Measurements from ENCODE around the gene TMEM161B. TPM values are rescaled to one million over a fixed set of nuclear protein-coding genes. Genes with fewer than 3 reads are reported as not detected.
"Not testable (repeated sequence)": the region's sequence is repeated elsewhere in the genome, so short reads cannot be mapped to it uniquely, and the experiment has no call there.

The TMEM161B gene
- total RNA-seq, result 9.5 and 9.6 TPM in 2 replicates

GRCh38 chr5:88268385-88269184 lies at the start of gene TMEM161B:
Gene TMEM161B, minus strand, starts transcription at chr5:88268845. Its CDS starts 122 bp downstream, at chr5:88268723.
- peak; percentile 66 for DNase-seq (ENCODE audit: low read depth, low spot score)

- DNase-seq (ENCODE audit: low read depth, low spot score), result no peak
Measured at GRCh38 chr5:88304356-88304755, 35.7 kb upstream of the TMEM161B start.

- no peak for DNase-seq (ENCODE audit: low read depth, low spot score)
Measured at GRCh38 chr5:88298425-88298824, 29.8 kb upstream of the TMEM161B start.

- no peak for DNase-seq (ENCODE audit: low read depth, low spot score)
Measured at GRCh38 chr5:88290801-88291200, 22.2 kb upstream of the TMEM161B start.

GRCh38 chr5:88288528-88289197 lies 20.0 kb upstream of the TMEM161B start:
- no peak for DNase-seq (ENCODE audit: low read depth, low spot score)

- no peak for DNase-seq (ENCODE audit: low read depth, low spot score)
Measured at GRCh38 chr5:88287846-88288527, 19.3 kb upstream of the TMEM161B start.

GRCh38 chr5:88287302-88287701 lies 18.7 kb upstream of the TMEM161B start:
- no peak for DNase-seq (ENCODE audit: low read depth, low spot score)

GRCh38 chr5:88283690-88284089 lies 15.0 kb upstream of the TMEM161B start:
- no peak for DNase-seq (ENCODE audit: low read depth, low spot score)

- no peak for DNase-seq (ENCODE audit: low read depth, low spot score)
Measured at GRCh38 chr5:88281322-88281721, 12.7 kb upstream of the TMEM161B start.

- DNase-seq (ENCODE audit: low read depth, low spot score), result no peak
Measured at GRCh38 chr5:88279584-88279983, 10.9 kb upstream of the TMEM161B start.

GRCh38 chr5:88276378-88276777 lies 7.7 kb upstream of the TMEM161B start:
- DNase-seq (ENCODE audit: low read depth, low spot score), result no peak

- DNase-seq (ENCODE audit: low read depth, low spot score), result no peak
Measured at GRCh38 chr5:88275581-88275980, 6.9 kb upstream of the TMEM161B start.

GRCh38 chr5:88269222-88269771 lies 652 bp upstream of the TMEM161B start:
- DNase-seq (ENCODE audit: low read depth, low spot score), result no peak

GRCh38 chr5:88264565-88264964 lies 4.1 kb downstream of the TMEM161B start:
- not testable (repeated sequence) for DNase-seq (ENCODE audit: low read depth, low spot score)

GRCh38 chr5:88263349-88263748 lies 5.3 kb downstream of the TMEM161B start:
- DNase-seq (ENCODE audit: low read depth, low spot score), result no peak

- no peak for DNase-seq (ENCODE audit: low read depth, low spot score)
Measured at GRCh38 chr5:88262116-88262515, 6.5 kb downstream of the TMEM161B start.

- DNase-seq (ENCODE audit: low read depth, low spot score), result no peak
Measured at GRCh38 chr5:88258636-88259035, 10.0 kb downstream of the TMEM161B start.

- DNase-seq (ENCODE audit: low read depth, low spot score), result no peak
Measured at GRCh38 chr5:88256872-88257271, 11.8 kb downstream of the TMEM161B start.

GRCh38 chr5:88256037-88256436 lies 12.6 kb downstream of the TMEM161B start:
- DNase-seq (ENCODE audit: low read depth, low spot score), result no peak

GRCh38 chr5:88254320-88254719 lies 14.3 kb downstream of the TMEM161B start:
- DNase-seq (ENCODE audit: low read depth, low spot score), result no peak

GRCh38 chr5:88251048-88251711 lies 17.5 kb downstream of the TMEM161B start:
- no peak for DNase-seq (ENCODE audit: low read depth, low spot score)

Measured in pulmonary artery endothelial cell (primary cell).